Ovary (tissue), 3 donors: ENCODE data around the gene PDPR.
"Not testable (repeated sequence)": the region's sequence is repeated elsewhere in the genome, so short reads cannot be mapped to it uniquely, and the experiment has no call there.

Experiments used
- EP300 ChIP-seq: sonication (generic); formaldehyde crosslinking; IDR thresholded peaks from one replicate; pipeline ENCODE4 v1.6.1; 2017; ENCODE audit warnings: antibody characterized with exemption
- POLR2A ChIP-seq: fragments of 450-650 bp; IDR thresholded peaks from one replicate; pipeline ENCODE4 v1.6.1; 2017; ENCODE audit warnings: antibody characterized with exemption, mild to moderate bottlenecking, moderate library complexity
- TF ChIP-seq, protein P1 (sequence below), 3 donors: fragments of 450-650 bp in 2 of 3; fragments of 200-600 bp in 1 of 3; IDR thresholded peaks; one replicate each; pipeline versions ENCODE4 v1.5.1 to v1.8.0; 2016 to 2022; ENCODE audit warnings: antibody characterized with exemption in 3 of 3, mild to moderate bottlenecking in 1 of 3
- donor health status: DM: no; HTN: no; CAD: no.

DNA sequence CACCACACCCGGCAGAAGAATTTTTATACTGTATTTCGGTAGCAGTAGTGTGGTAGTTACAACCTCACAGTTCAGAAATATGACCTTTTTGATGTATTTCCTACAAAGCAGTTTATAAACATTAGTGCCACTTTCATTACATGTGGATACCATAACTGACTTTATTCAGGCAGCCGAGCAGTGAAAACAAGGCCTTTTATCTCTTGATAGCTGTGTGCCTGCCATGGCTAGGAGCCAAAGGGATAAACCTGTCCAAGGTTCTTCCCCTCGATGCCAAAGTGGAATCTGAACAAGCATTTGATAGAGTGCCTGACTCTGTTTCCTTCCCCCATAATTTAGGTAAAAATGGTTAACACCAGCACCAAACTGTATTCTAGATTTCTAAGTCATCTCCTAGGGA, 23.0 kb upstream of the PDPR start:
- TF ChIP-seq EP300, POLR2A: not testable (repeated sequence)
- TF ChIP-seq, protein P1, sequence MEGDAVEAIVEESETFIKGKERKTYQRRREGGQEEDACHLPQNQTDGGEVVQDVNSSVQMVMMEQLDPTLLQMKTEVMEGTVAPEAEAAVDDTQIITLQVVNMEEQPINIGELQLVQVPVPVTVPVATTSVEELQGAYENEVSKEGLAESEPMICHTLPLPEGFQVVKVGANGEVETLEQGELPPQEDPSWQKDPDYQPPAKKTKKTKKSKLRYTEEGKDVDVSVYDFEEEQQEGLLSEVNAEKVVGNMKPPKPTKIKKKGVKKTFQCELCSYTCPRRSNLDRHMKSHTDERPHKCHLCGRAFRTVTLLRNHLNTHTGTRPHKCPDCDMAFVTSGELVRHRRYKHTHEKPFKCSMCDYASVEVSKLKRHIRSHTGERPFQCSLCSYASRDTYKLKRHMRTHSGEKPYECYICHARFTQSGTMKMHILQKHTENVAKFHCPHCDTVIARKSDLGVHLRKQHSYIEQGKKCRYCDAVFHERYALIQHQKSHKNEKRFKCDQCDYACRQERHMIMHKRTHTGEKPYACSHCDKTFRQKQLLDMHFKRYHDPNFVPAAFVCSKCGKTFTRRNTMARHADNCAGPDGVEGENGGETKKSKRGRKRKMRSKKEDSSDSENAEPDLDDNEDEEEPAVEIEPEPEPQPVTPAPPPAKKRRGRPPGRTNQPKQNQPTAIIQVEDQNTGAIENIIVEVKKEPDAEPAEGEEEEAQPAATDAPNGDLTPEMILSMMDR (IDR thresholded peaks at IDR 0.05) = not testable (repeated sequence)
